CD4-positive, alpha-beta T cell treated with Interleukin-4 for 1 hour (primary cell): Measurements from ENCODE around the gene DDIAS.
A peak's percentile ranks its signal among the peaks of the same experiment; 100 is the strongest.
"Not testable (repeated sequence)": the region's sequence is repeated elsewhere in the genome, so short reads cannot be mapped to it uniquely, and the experiment has no call there.

Source experiments
- DNase-seq, 2 donors: peaks; one replicate each; pipeline ENCODE4 v3.0.0-alpha.2; 2020 to 2022

The DDIAS gene, protein sequence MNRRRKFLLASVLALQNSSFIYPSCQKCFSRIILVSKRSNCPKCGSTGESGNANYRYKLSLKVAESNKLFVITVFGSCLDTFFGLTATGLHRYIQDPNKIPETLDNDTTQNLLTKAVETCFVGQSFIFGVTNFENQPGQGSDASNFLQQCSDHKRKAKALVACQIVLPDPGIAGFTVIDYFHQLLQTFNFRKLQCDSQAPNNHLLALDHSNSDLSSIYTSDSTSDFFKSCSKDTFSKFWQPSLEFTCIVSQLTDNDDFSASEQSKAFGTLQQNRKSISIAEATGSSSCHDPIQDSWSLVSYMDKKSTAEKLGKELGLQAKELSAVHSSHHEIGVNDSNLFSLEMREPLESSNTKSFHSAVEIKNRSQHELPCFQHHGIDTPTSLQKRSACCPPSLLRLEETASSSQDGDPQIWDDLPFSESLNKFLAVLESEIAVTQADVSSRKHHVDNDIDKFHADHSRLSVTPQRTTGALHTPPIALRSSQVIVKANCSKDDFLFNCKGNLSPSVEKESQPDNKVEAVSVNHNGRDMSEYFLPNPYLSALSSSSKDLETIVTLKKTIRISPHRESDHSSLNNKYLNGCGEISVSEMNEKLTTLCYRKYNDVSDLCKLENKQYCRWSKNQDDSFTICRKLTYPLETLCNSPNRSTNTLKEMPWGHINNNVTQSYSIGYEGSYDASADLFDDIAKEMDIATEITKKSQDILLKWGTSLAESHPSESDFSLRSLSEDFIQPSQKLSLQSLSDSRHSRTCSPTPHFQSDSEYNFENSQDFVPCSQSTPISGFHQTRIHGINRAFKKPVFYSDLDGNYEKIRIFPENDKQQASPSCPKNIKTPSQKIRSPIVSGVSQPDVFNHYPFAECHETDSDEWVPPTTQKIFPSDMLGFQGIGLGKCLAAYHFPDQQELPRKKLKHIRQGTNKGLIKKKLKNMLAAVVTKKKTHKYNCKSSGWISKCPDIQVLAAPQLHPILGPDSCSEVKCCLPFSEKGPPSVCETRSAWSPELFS

GRCh38 chr11:82901165-82901921 lies at the start of gene DDIAS:
Gene DDIAS (plus strand): TSS chr11:82901736. CDS start chr11:82914739, 13,003 bp downstream.
- peak; percentile 95 to 97 for DNase-seq

- no peak for DNase-seq
Measured at GRCh38 chr11:82854242-82854641, 47.3 kb upstream of the DDIAS start.

DNA sequence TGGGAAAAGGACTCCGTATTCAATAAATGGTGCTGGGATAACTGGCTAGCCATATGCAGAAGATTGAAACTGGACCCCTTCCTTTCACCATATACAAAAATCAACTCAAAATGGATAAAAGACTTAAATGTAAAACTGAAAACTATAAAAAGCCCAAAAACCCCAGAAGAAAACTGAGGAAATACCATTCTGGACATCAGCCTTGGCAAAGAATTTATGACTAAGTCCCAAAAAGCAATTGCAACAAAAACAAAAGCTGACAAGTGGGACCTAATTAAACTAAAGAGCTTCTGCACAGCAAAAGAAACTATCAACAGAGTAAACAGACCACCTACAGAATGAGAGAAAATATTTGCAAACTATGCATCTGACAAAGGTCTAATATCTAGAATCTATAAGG lies 46.6 kb upstream of the DDIAS start:
- not testable (repeated sequence) for DNase-seq

- DNase-seq: no peak
Measured at GRCh38 chr11:82855616-82856015, 45.9 kb upstream of the DDIAS start.

DNA sequence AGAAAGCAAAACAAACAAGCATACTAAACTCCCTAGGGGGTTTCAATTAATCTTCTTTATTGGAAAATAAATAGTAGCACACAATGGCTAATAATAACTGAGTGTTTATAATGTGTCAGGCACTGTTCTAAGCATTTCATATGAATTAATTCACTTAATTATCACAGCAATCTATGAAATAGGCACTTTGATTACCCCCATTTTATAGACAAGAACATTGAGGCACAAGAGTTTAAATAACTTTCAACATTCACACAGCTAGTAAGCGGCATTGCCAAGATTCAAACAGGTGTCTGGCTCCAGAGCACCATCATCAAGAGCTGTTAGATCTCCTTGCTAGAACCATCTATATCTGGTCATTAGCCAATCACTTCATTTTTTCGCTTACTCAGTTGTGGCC lies 44.4 kb upstream of the DDIAS start:
- DNase-seq: no peak

DNA sequence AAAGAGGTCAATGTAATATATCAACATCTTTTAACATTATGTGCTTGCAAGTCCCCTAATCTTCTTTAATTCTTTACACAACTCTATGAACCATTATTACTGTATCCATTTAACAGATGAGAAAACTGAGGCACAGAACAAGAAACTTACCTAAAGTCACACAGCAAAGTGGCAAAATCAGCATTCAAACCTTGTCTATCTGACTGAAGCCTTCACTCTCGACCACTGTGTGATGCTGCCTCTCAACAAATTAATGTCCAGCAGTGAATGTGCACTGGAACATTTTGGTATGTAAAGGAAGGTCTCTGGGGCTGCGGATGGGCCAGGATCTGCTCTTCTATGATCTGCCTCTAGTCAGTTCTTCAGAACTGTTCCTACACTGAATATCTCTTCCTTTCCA lies 43.4 kb upstream of the DDIAS start:
- DNase-seq: no peak

DNA sequence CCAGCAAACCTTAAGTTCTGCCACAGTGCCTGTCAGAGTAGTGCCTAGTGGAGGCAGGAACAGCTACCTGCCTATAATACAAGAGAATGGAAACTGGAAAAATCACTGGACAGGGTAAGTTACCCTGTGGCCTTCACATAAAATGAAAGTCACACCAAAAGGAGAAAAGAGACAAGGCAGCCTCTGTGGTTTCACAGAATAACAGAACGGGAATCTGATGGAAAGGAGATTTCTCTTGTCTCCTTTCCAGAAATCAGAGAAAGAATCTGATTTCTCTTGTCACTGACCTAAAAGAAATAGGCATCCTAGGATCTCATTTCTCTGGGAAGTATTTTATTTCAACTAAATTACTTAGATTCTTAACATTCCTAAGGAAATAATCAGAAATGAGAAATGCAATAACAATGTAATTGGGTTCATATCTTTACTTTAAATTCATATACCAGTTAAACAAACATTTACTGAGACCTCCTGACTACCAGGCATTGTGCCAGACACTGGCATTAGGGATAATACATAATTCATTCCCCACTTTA lies 42.9 kb upstream of the DDIAS start:
- no peak for DNase-seq

GRCh38 chr11:82859750-82860149 lies 41.8 kb upstream of the DDIAS start:
- DNase-seq: no peak

- no peak for DNase-seq
Measured at GRCh38 chr11:82862379-82862778, 39.2 kb upstream of the DDIAS start.

- DNase-seq: no peak
Measured at GRCh38 chr11:82863209-82863608, 38.3 kb upstream of the DDIAS start.

DNA sequence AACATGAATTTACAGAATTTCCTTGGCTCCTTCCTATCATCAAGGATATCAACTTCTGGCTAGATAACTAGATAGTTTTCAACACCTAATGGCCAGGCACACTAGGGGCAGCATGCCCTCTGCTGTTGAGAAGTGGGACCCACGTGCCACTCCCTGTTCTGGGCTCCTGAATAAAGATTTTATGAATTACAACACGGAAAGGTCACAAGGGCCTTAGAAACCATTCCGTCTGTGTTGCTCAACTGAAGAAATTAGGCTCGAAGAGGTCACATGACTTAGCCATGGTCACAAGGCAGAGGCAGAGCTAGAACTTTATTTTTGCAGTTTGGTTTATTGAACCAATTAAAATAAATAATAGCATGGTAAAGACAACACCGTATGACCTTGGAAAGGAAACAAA lies 37.3 kb upstream of the DDIAS start:
- peak; percentile 22 to 51 for DNase-seq

DNA sequence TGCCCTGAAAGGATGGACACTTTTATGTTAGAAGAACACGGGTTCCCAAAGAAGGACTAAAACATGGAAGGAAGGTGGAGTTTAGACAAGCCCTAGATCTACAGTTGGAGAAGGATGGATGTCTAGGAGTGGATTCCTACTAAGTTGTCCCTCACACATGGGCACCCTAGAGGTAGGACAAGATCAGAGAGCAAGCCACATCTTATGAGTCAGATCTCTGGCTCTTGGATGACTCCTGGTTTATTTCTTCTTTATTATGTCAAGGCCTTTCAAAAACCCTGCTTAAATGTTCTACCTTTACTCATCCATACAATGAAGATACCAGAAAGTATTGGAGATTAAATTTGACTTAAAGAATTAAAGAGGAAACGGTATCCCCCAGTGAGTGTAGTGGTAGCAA lies 35.7 kb upstream of the DDIAS start:
- no peak for DNase-seq

DNA sequence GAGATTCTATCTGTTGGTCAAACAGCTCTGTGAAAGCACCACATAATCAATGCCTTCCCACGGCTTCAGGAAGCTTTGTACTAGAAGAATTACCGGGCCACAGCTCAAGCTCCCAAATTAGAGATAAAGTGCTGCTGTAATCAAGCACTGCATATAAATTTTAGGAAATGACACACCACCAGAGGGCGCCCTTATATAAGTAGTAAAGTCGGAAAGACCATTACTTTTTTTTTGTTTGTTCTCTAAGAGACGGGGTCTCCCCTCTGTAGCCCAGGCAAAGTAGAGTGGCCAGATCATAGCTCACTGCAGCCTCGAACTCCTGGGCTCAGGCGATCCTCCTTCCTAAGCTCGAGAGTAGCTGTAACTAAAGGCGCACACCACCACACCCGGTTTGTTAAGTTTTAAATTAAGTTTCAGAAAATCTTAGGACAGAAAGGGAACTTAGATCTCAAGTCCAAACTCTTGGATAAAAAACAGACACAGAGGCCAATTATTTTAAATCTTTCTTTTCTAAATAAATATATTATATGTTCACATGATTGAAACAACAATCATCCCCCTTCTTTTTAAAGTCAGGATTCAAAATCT lies 33.9 kb upstream of the DDIAS start:
- DNase-seq: peak; percentile 70 to 82

GRCh38 chr11:82869657-82870056 lies 31.9 kb upstream of the DDIAS start:
- no peak for DNase-seq

- no peak for DNase-seq
Measured at GRCh38 chr11:82871646-82872045, 29.9 kb upstream of the DDIAS start.

DNA sequence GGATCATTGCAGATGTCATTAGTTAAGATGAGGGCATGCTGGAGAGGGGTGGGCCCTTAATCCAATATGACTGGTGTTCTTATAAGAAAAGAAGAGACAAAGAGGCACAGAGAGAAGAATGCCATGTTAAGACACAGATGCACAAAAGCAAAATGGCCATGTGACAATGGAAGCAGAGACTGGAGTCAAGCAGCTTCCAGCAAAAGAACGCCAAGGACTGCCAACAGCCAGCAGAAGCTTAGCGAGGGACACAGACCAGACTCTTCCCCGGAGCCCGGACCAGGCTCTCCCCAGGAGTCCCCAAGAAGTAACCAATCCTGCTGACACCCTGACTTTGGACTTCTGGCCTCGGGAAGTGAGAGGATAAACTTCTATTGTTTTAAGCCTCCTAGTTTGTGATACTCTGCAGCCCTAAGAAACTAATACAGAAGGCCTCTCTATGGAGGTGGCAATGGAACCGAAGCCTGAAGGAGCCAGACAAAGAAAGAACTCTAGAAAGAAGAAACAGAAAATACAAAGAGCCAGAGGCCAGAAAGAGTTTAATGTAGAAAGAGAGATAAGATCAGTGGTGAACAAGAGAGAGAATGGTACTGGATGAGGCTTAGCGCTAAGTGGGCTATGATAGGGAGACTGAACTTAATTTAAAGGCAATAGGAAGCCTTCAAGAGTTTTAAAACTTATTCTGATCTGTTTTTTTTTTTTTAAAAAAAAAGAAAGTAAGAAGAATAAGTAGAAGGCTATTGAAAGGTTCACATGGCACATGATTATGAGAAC lies 29.0 kb upstream of the DDIAS start:
- no peak for DNase-seq

DNA sequence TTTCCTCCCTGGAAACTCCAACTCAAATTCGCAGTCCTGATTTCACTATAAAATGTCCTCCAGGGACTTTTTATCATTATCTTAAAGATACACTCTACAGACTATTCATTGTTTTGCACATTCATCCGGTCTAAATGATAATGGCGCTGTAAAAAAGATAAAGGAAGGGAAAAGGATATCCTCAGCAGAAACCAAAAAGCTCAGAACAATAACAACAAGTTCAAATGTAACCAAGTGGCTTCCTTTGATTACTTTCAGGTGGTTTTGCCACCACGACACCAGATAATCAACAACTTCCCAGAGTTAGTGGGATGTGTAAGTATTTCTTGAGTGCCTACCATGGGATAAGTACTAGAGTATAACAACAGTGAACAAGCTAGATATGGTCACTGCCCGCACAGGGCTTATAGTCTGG lies 27.6 kb upstream of the DDIAS start:
- peak in 1 of 2 donors; percentile 22 for DNase-seq

DNA sequence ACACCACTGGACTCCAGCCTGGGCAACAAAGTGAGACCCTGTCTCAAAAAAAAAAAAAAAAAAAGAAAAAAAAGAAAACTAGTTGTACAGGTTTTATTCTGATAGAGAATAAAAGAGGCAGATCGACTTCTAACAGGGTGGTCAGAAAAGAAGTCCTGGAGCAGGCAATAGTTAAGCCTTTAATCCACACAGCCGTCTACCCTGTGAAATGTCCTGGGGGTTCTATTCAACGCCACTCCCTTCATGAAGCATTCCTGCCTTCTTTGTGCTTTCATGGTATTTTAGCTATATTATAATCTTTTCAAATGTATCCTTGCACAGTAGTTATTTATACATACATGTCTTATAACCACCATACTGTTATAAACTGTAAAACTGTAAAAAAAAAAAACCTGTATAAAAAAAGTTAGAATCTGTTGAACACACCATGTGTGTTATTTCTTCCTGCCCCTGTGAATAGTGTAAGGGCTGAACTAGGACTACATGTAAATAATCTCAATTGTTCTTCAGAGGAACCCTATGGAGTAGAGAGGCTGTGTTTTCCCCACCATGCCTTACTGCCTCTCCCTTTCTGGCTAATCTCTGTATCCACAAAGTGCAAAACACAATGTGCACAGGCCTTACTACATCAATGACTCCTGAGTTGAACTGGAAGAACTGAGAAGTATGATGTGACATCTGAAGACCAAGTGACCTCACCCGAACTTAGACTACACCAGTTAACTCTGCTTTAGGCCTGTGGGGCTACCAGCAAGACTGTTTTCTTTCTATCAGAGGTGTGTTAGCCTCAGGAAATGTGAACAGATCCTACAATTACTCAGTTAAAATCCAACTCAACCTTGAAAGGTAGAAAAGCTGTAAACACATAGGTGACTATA lies 26.7 kb upstream of the DDIAS start:
- no peak for DNase-seq

- no peak for DNase-seq
Measured at GRCh38 chr11:82883853-82884252, 17.7 kb upstream of the DDIAS start.
